ENCODE data around the gene SLC16A2.

DNA sequence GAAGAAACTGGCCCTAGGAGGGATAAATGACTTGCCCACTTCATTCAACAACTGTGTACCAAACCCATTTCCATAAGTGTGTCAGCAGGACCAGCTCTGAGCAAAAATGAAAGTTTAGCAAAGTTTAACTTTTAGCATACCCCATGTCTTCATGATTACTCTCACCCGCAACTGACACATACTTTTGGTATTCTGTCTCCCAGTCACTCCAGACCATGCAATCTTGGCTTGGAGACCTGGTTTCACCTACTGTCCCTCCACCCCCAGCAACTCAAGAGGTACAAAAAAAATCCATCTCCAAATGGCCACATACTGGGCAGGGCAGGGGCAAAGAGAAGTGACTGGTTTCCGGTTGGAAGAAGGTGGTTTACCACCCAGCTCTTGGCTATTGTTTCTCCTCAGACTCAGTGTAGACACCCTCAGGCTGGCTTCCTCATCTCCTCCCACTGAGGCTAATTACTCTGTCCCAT, 113.3 kb downstream of the SLC16A2 start:
- no peak for TF ChIP-seq CTCF (conservative IDR thresholded peaks at IDR 0.05; ENCODE audit: low read depth, low read length)
- no peak for TF ChIP-seq EZH2 (IDR thresholded peaks at IDR 0.05; ENCODE audit: borderline replicate concordance, low read depth, low read length, poor library complexity, severe bottlenecking)
